Activated CD8-positive, alpha-beta memory T cell treated with anti-CD3 and anti-CD28 coated beads, Interleukin-2, amount 10 ng/mL, durations not matched to agents 7 days and 5 days (primary cell): ENCODE measurements around the gene YBX3. TPM values are rescaled to one million over a fixed set of nuclear protein-coding genes. Genes with fewer than 3 reads are reported as not detected.

Source experiments
- total RNA-seq, 2 experiments: library from RNA; stranded (reverse); gene quantifications; one replicate each; pipeline ENCODE4 v1.2.3, GENCODE V29; 2021

The YBX3 gene
- total RNA-seq, 2 experiments from 2014 or later: 122 to 139 TPM

Other genes starting within 250 kb of the YBX3 start
- under 1 TPM; 0.58 to 0.87 TPM for gene EIF2S3B, start 217.4 kb downstream of the YBX3 start, total RNA-seq
- gene MAGOHB, start 109.7 kb downstream of the YBX3 start, total RNA-seq: 10 to 100 TPM; 53.3 to 77.2 TPM
- gene STYK1, start 49.3 kb downstream of the YBX3 start, total RNA-seq: 10 to 100 TPM in 1 of 2 experiments, 1 to 10 TPM in 1; 8.4 to 16.1 TPM
- gene TAS2R7, start 79.3 kb upstream of the YBX3 start, total RNA-seq: not detected
- gene TAS2R8, start 84.0 kb upstream of the YBX3 start, total RNA-seq: not detected
- gene TAS2R9, start 86.8 kb upstream of the YBX3 start, total RNA-seq: not detected
- gene TAS2R10, start 103.0 kb upstream of the YBX3 start, total RNA-seq: under 1 TPM in 1 of 2 experiments, not detected in 1; 0.29 TPM
- gene PRR4, start 126.2 kb upstream of the YBX3 start, total RNA-seq: 1 to 10 TPM; 1.3 to 2.2 TPM
- gene PRH1, start 160.9 kb upstream of the YBX3 start, total RNA-seq: 10 to 100 TPM; 13.5 to 23.0 TPM
- 1 to 10 TPM in 1 of 2 experiments, under 1 TPM in 1; 0.45 to 1.3 TPM for gene TAS2R13, start 186.2 kb upstream of the YBX3 start, total RNA-seq
- gene PRH2, start 205.9 kb upstream of the YBX3 start, total RNA-seq: under 1 TPM in 1 of 2 experiments, not detected in 1; 0.76 TPM
- 1 to 10 TPM; 1.5 to 1.8 TPM for gene TAS2R14, start 215.9 kb upstream of the YBX3 start, total RNA-seq